ENCODE measurements around the gene PFDN1. TPM values are rescaled to one million over a fixed set of nuclear protein-coding genes. Genes with fewer than 3 reads are reported as not detected.

The PFDN1 gene
- total RNA-seq, 1 donor, result 60.2 TPM

DNA sequence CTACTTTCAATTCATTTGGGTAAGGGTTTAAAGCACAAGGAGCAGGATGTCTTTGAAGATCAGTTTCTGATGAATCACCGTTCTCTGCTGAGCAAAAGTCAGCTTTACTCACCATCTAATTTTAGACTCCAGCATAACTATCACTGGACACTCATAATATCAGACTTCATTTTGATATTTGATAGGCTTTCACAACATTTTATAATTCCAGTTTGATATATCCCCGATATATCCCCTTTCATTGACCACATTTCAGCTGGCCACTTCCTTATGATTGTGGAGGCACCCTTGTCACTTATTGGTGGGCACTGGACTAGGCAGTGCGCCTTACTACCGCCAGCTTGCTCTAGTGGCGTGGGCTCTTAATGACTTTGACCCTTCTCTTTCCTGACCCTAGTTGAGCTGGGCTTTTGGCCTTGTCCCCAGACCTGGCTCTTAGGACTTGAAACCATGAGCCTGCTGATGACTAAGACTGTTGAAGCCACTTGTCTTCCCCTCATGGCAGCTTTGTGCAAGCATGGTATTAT lies 81.1 kb downstream of the PFDN1 start:
- H3K4me3 ChIP-seq (ENCODE audit: low read depth, low read length), result no peak overlapping the region
- DNase-seq (ENCODE audit: low read depth), result peak; percentile 82
- TF ChIP-seq, protein P1, sequence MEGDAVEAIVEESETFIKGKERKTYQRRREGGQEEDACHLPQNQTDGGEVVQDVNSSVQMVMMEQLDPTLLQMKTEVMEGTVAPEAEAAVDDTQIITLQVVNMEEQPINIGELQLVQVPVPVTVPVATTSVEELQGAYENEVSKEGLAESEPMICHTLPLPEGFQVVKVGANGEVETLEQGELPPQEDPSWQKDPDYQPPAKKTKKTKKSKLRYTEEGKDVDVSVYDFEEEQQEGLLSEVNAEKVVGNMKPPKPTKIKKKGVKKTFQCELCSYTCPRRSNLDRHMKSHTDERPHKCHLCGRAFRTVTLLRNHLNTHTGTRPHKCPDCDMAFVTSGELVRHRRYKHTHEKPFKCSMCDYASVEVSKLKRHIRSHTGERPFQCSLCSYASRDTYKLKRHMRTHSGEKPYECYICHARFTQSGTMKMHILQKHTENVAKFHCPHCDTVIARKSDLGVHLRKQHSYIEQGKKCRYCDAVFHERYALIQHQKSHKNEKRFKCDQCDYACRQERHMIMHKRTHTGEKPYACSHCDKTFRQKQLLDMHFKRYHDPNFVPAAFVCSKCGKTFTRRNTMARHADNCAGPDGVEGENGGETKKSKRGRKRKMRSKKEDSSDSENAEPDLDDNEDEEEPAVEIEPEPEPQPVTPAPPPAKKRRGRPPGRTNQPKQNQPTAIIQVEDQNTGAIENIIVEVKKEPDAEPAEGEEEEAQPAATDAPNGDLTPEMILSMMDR (IDR thresholded peaks at IDR 0.05; ENCODE audit: insufficient read depth, low read length), result no peak

DNA sequence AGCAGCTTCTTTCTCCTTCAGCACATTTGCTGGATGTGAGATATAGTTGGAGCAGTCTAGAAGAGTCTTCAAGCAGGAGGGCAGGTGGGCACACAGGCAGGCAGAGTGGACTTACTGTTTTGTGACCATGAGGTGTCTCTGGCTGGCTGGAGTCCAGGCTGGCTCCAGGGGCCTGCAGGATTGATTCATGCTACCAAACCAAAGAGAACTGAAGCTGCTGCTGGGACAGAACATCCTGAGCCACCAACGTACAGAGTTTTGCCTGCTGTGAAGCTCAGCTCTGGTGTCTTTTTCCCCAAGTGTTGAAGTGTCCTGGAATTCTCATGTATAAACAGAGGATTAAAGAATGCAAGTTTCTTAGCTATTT lies 82.2 kb downstream of the PFDN1 start:
- H3K4me3 ChIP-seq (ENCODE audit: low read depth, low read length), result no peak overlapping the region
- TF ChIP-seq, protein P1 (IDR thresholded peaks at IDR 0.05; ENCODE audit: insufficient read depth, low read length), result no peak
- DNase-seq (ENCODE audit: low read depth), result no peak

DNA sequence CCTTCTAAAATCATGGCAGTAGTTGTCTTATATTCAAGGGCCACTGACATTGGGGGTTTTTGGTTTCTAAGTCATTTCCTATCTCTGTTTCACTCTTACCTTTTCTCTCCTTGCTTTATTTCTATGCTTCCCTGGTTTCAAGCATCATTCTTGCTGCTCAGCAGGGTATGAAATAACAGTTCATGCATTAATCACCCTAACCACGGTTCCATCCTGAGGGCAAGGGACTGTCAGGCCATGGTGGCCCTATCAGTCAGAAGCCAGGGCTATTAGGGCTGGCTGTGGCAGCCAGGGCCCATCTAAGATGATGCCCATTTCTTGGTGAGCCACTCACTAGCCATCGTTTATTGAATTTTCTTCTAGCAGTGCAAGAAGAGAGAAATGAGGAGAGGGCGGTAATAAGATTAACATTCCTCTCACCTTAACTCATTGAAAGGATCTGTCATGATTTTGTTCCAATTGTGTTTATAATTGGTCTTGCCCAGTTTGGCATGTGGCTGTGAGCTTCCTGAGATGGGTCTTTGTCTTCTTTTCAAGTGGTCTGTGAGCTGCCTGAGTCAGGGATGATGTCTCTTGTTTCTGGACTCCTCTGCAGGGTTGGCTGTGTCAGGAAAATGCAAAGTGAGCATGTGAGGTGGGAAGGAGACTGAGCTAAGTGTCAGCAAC lies 82.7 kb downstream of the PFDN1 start:
- H3K4me3 ChIP-seq (ENCODE audit: low read depth, low read length), result no peak overlapping the region
- TF ChIP-seq, protein P1 (IDR thresholded peaks at IDR 0.05; ENCODE audit: insufficient read depth, low read length), result no peak
- no peak for DNase-seq (ENCODE audit: low read depth)

DNA sequence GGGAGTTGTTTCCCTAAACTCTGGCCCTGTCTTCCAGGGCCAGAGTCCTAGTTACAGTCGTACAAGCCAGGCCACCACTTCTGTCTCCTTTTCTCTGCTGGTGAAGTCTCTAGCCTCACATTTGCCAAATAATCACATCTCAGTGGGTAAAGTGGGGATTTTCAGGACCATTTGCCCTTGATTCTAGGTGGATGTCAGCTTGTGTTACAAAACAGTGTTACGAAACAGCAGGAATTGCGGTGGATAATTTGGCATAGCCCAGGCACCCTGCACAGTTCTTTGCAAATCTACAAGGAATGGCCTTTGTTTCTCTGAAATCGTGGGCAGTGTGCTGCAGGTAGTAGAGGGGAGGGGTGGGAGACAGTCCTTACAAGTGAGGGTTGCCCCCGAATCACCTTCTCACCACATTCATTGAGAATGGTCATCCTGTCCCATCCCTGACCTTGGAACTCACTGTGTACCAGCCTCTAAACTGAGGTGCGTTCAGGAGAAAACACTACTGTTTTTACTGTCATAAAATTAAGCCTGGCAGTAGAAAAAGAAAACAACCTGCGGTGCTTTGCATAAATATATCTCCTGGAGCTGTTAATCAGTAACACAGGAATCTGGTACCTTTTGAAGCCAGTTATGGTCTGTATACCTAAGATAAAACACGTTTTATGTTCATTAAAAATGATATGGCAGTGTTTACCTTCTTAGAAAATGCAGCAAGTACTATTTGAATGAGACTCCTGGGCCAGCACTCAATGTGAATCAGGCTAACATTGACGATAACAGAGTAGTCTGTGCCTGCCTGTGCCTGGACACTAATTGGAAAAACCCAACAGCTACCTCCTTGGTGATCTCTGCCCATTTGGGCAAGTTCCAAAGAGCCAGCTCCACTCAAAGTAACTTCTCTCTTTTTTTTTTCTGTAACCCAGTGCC lies 83.6 kb downstream of the PFDN1 start:
- DNase-seq (ENCODE audit: low read depth), result peak; percentile 58
- TF ChIP-seq, protein P1 (IDR thresholded peaks at IDR 0.05; ENCODE audit: insufficient read depth, low read length), result no peak
- no peak overlapping the region for H3K4me3 ChIP-seq (ENCODE audit: low read depth, low read length)

DNA sequence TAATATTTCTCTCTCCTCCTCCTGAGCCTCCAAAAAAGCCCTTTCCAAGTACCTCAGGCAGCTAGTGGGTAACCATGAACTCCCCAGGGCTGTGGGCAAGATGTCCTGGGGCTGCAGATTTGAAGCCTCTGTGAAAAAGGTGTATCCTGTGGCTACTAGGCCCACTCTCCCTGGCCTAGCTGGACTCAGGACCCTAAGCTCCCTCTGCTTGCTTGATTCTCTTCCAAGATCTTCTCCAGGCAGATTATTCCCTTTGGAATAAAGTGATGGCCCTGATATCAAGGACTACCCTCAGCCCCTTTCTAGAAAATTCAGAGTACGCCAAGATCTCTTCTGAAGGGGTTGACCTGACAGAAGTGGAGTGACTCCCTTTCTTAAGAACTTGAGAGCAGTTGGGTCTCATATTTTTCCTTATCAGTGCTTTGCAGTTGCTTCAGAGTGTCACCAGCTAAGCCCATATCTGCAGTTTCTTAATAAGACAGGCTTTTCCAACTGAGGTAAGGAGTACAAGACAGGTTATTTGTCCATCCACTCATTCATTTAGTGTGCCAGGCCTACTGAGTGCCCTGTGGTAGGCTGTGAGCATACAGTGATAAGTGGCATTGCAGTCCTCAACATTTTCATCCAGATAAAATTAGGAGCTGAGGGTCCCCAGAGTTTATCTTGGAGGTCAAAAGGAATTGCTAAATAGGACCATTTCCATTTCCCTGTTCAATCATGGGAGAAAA lies 85.4 kb downstream of the PFDN1 start:
- H3K4me3 ChIP-seq (ENCODE audit: low read depth, low read length), result no peak overlapping the region
- DNase-seq (ENCODE audit: low read depth), result no peak
- TF ChIP-seq, protein P1 (IDR thresholded peaks at IDR 0.05; ENCODE audit: insufficient read depth, low read length), result no peak

DNA sequence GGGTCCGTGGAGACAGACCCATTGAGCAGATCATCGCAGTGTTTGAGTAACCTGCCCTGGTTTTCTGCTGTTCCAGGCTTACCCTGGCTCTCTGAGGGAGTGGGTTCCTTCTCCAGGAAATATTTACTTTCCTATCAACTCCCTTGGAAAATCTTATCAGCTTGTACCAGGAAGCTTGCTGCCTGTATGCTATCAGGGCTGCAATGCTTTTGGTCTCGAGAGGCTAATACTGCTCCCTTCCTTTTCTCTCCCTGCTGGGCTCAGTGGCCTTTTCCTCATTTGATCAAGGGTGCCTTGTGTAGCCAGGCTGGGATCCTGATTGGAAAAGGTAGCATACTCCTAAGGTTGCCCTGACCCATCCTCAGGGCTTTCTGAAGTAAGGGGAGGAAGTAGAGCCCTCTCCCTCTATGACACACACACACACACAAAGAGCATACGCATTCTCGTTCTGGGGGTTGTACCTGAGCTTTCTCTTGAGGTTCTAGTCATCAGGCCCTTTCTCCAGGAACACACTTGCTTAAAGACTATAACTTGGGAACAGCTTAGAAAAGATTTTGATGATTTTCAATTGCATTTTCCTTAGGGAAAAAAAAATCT lies 86.3 kb downstream of the PFDN1 start:
- H3K4me3 ChIP-seq (ENCODE audit: low read depth, low read length), result no peak overlapping the region
- DNase-seq (ENCODE audit: low read depth), result no peak
- TF ChIP-seq, protein P1 (IDR thresholded peaks at IDR 0.05; ENCODE audit: insufficient read depth, low read length), result no peak

Data from fibroblast of the aortic adventitia (primary cell).